AG04450 (cell line): ENCODE data around the gene SPATA31E1. TPM values are rescaled to one million over a fixed set of nuclear protein-coding genes. Genes with fewer than 3 reads are reported as not detected.

Experiments used
- CTCF ChIA-PET: fragments of 300-600, 350-600 bp; formaldehyde crosslinking; extraction: SDS; loops from one replicate; lab custom pipeline; 2022; ENCODE audit warnings: antibody characterized with exemption, inconsistent platforms; lab: Charles Lee
- POLR2A ChIA-PET: fragments of 350-600 bp; formaldehyde crosslinking; extraction: SDS; loops from one replicate; lab custom pipeline; 2021; ENCODE audit warnings: antibody characterized with exemption, inconsistent platforms; lab: Yijun Ruan, JAX
- DNase-seq: peaks from one replicate; pipeline ENCODE4 v3.0.0-alpha.2; 2011; ENCODE audit warnings: low read depth, low spot score
- H3K27ac ChIP-seq: one replicate; pipeline ENCODE4 v1.5.1; 2012; ENCODE audit warnings: low read depth, low read length, control low read depth
- H3K27me3 ChIP-seq: one replicate; pipeline ENCODE4 v1.6.0; 2012; ENCODE audit warnings: low read length; ENCODE audit not compliant: control insufficient read depth, insufficient read depth
- H3K4me3 ChIP-seq: 2 replicates; pipeline ENCODE4 v1.5.1; 2011; ENCODE audit warnings: mild to moderate bottlenecking, low read depth, low read length, control low read depth
- H3K9me3 ChIP-seq: 2 replicates; pipeline ENCODE4 v1.5.1; 2012; ENCODE audit warnings: low read length; ENCODE audit not compliant: control insufficient read depth, insufficient read depth
- CTCF ChIP-seq: IDR thresholded peaks from 2 replicates; pipeline ENCODE4 v1.5.1; 2011; ENCODE audit warnings: low read depth, low read length, control low read depth, inconsistent platforms
- polyA plus RNA-seq: library from polyadenylated mRNA; depleted of rRNA; stranded (reverse); fragments of >200 nt; gene quantifications from 2 replicates; pipeline ENCODE4 v1.2.3, GENCODE V29; 2011

Gene SPATA31E1
- polyA plus RNA-seq, 1 experiment, result 0.02 TPM

- DNase-seq, result no peak
- Histone ChIP-seq H3K27ac (no peak overlapping the region), H3K27me3 (no peaks in the 10 kb centered on the region), H3K4me3 (no peak overlapping the region), H3K9me3 (peaks cover 12% of the 10 kb centered on the region)
- ChIA-PET CTCF (no interaction called here), POLR2A (no interaction called here)
- TF ChIP-seq CTCF, result no peak
Measured at GRCh38 chr9:87874304-87874623, 8.4 kb upstream of the SPATA31E1 start.

DNA sequence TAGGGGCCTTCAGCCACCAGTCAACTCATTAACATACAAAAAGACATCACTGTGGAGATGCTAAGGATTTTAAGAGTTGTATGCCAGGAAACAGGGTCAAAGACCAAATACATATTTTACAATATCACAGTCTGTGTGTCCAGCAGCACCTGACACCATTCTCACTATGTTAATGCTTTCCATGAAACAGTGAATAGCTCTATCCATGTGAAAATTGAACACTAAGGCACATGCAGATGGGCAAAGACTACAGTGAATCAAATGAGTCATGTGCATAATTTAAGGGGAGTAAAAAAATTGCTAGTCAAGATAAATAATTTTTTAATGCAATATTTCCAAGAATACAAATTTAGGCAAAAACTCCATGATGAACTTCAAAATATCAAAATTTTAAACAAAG, 7.6 kb upstream of the SPATA31E1 start:
- H3K27me3 ChIP-seq, result no peaks in the 10 kb centered on the region
- DNase-seq, result no peak
- peaks cover 12% of the 10 kb centered on the region for H3K9me3 ChIP-seq
- H3K4me3 ChIP-seq, result no peak overlapping the region
- TF ChIP-seq CTCF, result no peak
- ChIA-PET POLR2A (no interaction called here), CTCF (no interaction called here)
- no peak overlapping the region for H3K27ac ChIP-seq

DNA sequence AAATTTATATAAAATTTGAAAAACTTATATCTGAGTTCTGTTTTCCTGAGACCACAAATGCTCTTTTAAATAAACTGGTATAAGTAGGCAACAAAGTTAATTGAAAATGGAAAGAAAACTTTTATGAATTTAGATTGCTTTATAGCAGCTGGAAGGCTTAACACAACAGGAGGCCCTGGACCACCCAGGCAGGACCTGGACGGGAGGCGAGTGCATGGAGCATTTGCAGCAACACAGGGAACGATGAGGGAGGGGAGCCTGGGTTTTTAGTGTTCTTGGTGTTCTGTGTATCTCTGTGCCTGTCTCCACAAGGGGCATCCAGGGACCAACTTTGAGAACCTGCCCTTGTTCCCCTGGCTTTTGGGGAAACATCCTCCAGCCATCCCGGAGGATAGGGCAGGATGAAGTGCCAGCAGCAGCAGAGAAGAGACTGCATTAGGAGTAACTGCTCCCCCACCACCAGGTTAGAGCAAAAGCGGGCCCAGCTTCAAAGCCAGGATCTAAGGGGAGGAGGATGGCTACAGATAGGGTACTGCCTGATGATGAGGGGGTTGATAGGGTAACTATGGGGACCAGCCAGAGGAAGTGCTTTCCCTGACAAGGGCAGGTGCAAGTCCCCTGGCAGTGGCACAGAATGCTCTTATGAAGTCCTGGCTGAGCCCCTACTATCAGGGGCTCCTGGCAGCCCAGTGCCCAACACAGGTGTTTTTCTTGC, 6.7 kb upstream of the SPATA31E1 start:
- DNase-seq, result no peak
- H3K4me3 ChIP-seq, result no peak overlapping the region
- H3K27me3 ChIP-seq, result no peaks in the 10 kb centered on the region
- H3K27ac ChIP-seq, result no peak overlapping the region
- CTCF ChIA-PET, result no interaction called here
- H3K9me3 ChIP-seq, result peaks cover 6% of the 10 kb centered on the region
- POLR2A ChIA-PET, result no interaction called here
- no peak for TF ChIP-seq CTCF

GRCh38 chr9:87876708-87877107, 6.0 kb upstream of the SPATA31E1 start:
- DNase-seq, result no peak
- H3K9me3 ChIP-seq, result peaks cover 6% of the 10 kb centered on the region
- no peak for TF ChIP-seq CTCF
- CTCF ChIA-PET, result no interaction called here
- H3K27me3 ChIP-seq, result no peaks in the 10 kb centered on the region
- POLR2A ChIA-PET, result no interaction called here
- no peak overlapping the region for H3K4me3 ChIP-seq
- H3K27ac ChIP-seq, result no peak overlapping the region

- no peaks in the 10 kb centered on the region for H3K27me3 ChIP-seq
- CTCF ChIA-PET, result no interaction called here
- POLR2A ChIA-PET, result interaction anchor here (1.0 to 1.2 kb wide), 3 partner anchors 16 to 165 kb away, joined by 3 to 4 read pairs (median 3); partner anchors contain the start of gene CTSL
- H3K4me3 ChIP-seq, result no peak overlapping the region
- no peak for TF ChIP-seq CTCF
- peak; percentile 55 for DNase-seq
- peak overlapping the region; percentile 79 for H3K27ac ChIP-seq
- peaks cover 6% of the 10 kb centered on the region; the same call in 1 of the 2 replicates for H3K9me3 ChIP-seq
Measured at GRCh38 chr9:87878989-87879511, 3.6 kb upstream of the SPATA31E1 start.
